ENCODE measurements around the gene NEK7. TPM values are rescaled to one million over a fixed set of nuclear protein-coding genes. Genes with fewer than 3 reads are reported as not detected.

Gene NEK7
- total and polyA plus RNA-seq, 2 of the 4 experiments (the other 2 are of a cell fraction): 89.0 to 467 TPM

DNA sequence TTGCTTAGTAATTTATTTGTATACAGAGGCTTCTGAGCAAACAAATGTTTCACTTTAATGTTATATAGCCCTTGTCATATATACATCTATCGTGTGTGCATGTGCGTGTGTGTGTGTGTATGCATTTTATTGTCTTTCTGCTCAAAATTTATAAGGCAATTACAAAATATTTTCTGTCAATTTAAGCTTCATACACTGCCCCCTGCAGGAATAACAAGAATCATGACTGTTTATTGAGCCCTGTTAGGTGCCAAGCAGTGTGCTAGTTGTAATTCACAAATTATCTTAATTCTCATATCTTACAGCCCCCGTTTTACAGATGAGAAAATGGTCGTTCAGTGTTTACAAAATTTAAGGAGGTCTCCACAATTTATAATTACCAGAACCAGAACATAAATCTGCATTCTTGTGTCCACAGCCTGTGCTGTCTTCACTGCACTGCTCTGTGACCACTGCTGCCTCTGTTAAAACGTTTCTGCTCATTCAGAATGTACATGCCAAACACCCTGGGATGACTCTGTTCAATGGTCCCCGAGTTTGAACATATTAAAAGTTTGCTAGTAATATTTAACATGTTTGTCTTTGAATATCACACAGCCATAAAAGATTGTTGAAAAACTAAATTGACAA is 202.3 kb downstream of the NEK7 start:
- Histone ChIP-seq H2BK5ac (ENCODE audit: low read depth, low read length, poor library complexity, severe bottlenecking) (no peak overlapping the region), H2AFZ (replicated peaks; ENCODE audit: low read length, poor library complexity) (no peak overlapping the region), H4K5ac (ENCODE audit: low read depth, low read length) (no peak overlapping the region), H3K9me3 (ENCODE audit: control insufficient read depth, insufficient read depth, low read length) (no peaks in the 10 kb centered on the region), H3K9me1 (ENCODE audit: insufficient read depth, low read length) (no peaks in the 10 kb centered on the region), H3K18ac (ENCODE audit: low read depth, low read length) (no peak overlapping the region), H3K9ac (ENCODE audit: low read depth, low read length) (no peak overlapping the region), H3K4me1 (ENCODE audit: control insufficient read depth, insufficient read depth, low read length) (no peaks in the 10 kb centered on the region), H2BK15ac (ENCODE audit: low read depth, low read length) (no peak overlapping the region), H3K27me3 (ENCODE audit: control insufficient read depth, insufficient read depth, low read length) (no peaks in the 10 kb centered on the region), H4K8ac (ENCODE audit: low read depth in 2 of 2, low read length in 2 of 2) (no peak overlapping the region), H2AK9ac (replicated peaks; ENCODE audit: low read depth, low read length, poor library complexity) (no peak overlapping the region), H3K4me3 (ENCODE audit: insufficient read depth, low read depth, low read length) (no peak overlapping the region), H2BK20ac (ENCODE audit: low read depth, low read length) (no peak overlapping the region), H3K4me2 (ENCODE audit: low read depth, low read length) (no peak overlapping the region), H3K56ac (ENCODE audit: extremely low read depth, insufficient read depth, low read length) (no peak overlapping the region), H3K4ac (ENCODE audit: low read depth, low read length) (no peak overlapping the region), H3K14ac (replicated peaks; ENCODE audit: low read depth, low read length) (no peak overlapping the region), H3K36me3 (ENCODE audit: control insufficient read depth, insufficient read depth, low read length) (no peaks in the 10 kb centered on the region), H3K79me1 (ENCODE audit: low read depth in 1 of 2, low read length in 2 of 2) (no peaks in the 10 kb centered on the region), H3K23ac (ENCODE audit: low read depth, low read length) (no peak overlapping the region), H2AK5ac (ENCODE audit: low read depth, low read length) (no peak overlapping the region), H4K20me1 (ENCODE audit: insufficient read depth, low read length) (no peaks in the 10 kb centered on the region), H2BK120ac (ENCODE audit: low read depth, low read length) (no peak overlapping the region), H3K27ac (ENCODE audit: insufficient read depth, low read length) (no peak overlapping the region), H4K91ac (ENCODE audit: insufficient read depth, low read depth, low read length) (no peak overlapping the region)
- dilution Hi-C loops (cut with HindIII; ENCODE audit: low sequenced_read_pairs, unreplicated experiment) (no loop called here), in situ Hi-C loops (cut with MboI; ENCODE audit: low sequenced_read_pairs) (no loop called here), intact Hi-C loops (cut with micrococcal nuclease) (loop anchor here (10.0 kb wide), 1 partner anchor 274 kb away; no protein-coding TSS in a partner anchor)
- DNase-seq: peak; percentile 16
- CTCF ChIA-PET: interaction anchor here (0.9 to 1.2 kb wide), 2 partner anchors 12 to 24 kb away, joined by 3 read pairs; no protein-coding TSS in a partner anchor
- ATAC-seq (ENCODE audit: low read depth): no peak
- no TSS peak for BruUV-seq (replicated peaks)
- no CpG with 5 or more reads among the region's 6 CpGs for WGBS, 2 experiments (ENCODE audit: extremely low coverage in 2 of 2, insufficient read length in 1 of 2)
- TF ChIP-seq CEBPB (IDR thresholded peaks at IDR 0.05; ENCODE audit: low read depth, low read length) (no peak), NFE2L2 (IDR thresholded peaks at IDR 0.05; ENCODE audit: low read depth, low read length) (no peak), CTCF (conservative IDR thresholded peaks at IDR 0.05; ENCODE audit: low read depth, low read length) (peak; percentile 45), SMC3 (IDR thresholded peaks at IDR 0.05; ENCODE audit: low read depth, low read length) (no peak), POLR2A (IDR thresholded peaks at IDR 0.05; ENCODE audit: low read depth, low read length) (no peak), FOS (IDR thresholded peaks at IDR 0.05; ENCODE audit: low read depth, low read length) (no peak), RAD21 (IDR thresholded peaks at IDR 0.05; ENCODE audit: low read length) (peak; percentile 24; the same call in 1 of the 2 replicates), MXI1 (IDR thresholded peaks at IDR 0.05; ENCODE audit: borderline replicate concordance, low read depth, low read length) (no peak), CHD1 (IDR thresholded peaks at IDR 0.05; ENCODE audit: low read depth, low read length) (no peak), RFX5 (IDR thresholded peaks at IDR 0.05; ENCODE audit: low read depth, low read length) (no peak), BHLHE40 (IDR thresholded peaks at IDR 0.05; ENCODE audit: low read depth, low read length) (no peak), MAZ (IDR thresholded peaks at IDR 0.05; ENCODE audit: borderline replicate concordance, low read depth, low read length) (no peak), RCOR1 (IDR thresholded peaks at IDR 0.05; ENCODE audit: insufficient replicate concordance, low read length) (no peak), MAFK (IDR thresholded peaks at IDR 0.05; ENCODE audit: low read depth, low read length) (no peak)
- TF ChIP-seq, protein P1, sequence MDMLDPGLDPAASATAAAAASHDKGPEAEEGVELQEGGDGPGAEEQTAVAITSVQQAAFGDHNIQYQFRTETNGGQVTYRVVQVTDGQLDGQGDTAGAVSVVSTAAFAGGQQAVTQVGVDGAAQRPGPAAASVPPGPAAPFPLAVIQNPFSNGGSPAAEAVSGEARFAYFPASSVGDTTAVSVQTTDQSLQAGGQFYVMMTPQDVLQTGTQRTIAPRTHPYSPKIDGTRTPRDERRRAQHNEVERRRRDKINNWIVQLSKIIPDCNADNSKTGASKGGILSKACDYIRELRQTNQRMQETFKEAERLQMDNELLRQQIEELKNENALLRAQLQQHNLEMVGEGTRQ (IDR thresholded peaks at IDR 0.05; ENCODE audit: low read depth, low read length): no peak
- TF ChIP-seq, protein P2, sequence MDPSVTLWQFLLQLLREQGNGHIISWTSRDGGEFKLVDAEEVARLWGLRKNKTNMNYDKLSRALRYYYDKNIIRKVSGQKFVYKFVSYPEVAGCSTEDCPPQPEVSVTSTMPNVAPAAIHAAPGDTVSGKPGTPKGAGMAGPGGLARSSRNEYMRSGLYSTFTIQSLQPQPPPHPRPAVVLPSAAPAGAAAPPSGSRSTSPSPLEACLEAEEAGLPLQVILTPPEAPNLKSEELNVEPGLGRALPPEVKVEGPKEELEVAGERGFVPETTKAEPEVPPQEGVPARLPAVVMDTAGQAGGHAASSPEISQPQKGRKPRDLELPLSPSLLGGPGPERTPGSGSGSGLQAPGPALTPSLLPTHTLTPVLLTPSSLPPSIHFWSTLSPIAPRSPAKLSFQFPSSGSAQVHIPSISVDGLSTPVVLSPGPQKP (IDR thresholded peaks at IDR 0.05; ENCODE audit: borderline replicate concordance, low read depth, low read length): no peak
- POLR2A ChIA-PET (ENCODE audit: unreplicated experiment): no interaction called here
